ENCODE measurements around the gene CREBBP. TPM values are rescaled to one million over a fixed set of nuclear protein-coding genes. Genes with fewer than 3 reads are reported as not detected.

CREBBP gene
- total and polyA plus RNA-seq, 4 donors = 16.0 to 155 (median 36.1) TPM

DNA sequence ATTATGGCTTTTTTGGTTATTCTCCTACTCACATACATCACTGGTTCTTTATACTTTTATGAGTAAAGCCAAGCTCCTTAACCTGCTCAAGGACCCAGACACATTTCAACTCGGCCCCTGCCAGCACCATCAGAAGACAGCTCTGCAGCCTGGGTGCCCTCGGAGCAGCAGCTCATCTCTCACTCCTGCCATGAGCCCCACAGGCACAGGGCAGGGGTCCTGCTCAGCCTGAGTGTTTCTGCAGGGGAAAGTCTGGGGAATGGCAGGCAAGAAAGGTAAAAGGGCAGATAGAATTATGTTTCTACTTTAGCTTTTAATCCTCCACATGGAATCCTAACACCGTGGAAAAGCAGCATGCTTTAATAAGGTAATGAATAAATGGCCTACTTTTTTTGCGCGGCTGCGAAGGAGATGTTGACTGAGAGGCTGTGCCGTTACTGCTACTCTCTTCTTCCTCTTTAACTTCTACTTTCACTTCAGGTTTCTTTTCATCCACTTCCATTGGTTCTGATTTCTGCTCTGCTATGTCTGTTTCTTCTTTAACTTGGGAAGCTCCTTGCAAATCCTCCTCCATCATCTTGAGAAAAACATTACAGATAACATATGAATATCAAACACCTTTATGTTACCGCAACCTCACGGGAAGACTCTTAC, 113.1 kb downstream of the CREBBP start:
- Histone ChIP-seq H3K27ac (ENCODE audit: low read depth in 1 of 2, low read length in 1 of 2) (no peak overlapping the region), H3K27me3 (ENCODE audit: control insufficient read depth in 3 of 3, insufficient read depth in 3 of 3, low read length in 2 of 3) (no peaks in the 10 kb centered on the region), H3K4me1 (ENCODE audit: control insufficient read depth in 5 of 5, insufficient read depth in 5 of 5, low read length in 5 of 5) (no peaks in the 10 kb centered on the region), H3K4me3 (no peak overlapping the region), H3K36me3 (ENCODE audit: control insufficient read depth in 4 of 4, insufficient read depth in 4 of 4, low read length in 4 of 4) (peaks cover 19 to 58% (median 52%) of the 10 kb centered on the region in 4 donors), H3K9me3 (ENCODE audit: control insufficient read depth in 4 of 4, insufficient read depth in 3 of 4, low read length in 3 of 4) (no peaks in the 10 kb centered on the region), H3K9ac (ENCODE audit: insufficient read depth in 1 of 2, low read length in 2 of 2) (no peak overlapping the region)
- TF ChIP-seq, protein P1, sequence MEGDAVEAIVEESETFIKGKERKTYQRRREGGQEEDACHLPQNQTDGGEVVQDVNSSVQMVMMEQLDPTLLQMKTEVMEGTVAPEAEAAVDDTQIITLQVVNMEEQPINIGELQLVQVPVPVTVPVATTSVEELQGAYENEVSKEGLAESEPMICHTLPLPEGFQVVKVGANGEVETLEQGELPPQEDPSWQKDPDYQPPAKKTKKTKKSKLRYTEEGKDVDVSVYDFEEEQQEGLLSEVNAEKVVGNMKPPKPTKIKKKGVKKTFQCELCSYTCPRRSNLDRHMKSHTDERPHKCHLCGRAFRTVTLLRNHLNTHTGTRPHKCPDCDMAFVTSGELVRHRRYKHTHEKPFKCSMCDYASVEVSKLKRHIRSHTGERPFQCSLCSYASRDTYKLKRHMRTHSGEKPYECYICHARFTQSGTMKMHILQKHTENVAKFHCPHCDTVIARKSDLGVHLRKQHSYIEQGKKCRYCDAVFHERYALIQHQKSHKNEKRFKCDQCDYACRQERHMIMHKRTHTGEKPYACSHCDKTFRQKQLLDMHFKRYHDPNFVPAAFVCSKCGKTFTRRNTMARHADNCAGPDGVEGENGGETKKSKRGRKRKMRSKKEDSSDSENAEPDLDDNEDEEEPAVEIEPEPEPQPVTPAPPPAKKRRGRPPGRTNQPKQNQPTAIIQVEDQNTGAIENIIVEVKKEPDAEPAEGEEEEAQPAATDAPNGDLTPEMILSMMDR (IDR thresholded peaks at IDR 0.05; ENCODE audit: control extremely low read depth, extremely low read depth) = no peak
- 82 to 89% methylated on average over 9 of the region's 9 CpGs for WGBS, 2 donors
- ATAC-seq (ENCODE audit: insufficient read depth, low FRiP score) (no peak), DNase-seq (no peak)

DNA sequence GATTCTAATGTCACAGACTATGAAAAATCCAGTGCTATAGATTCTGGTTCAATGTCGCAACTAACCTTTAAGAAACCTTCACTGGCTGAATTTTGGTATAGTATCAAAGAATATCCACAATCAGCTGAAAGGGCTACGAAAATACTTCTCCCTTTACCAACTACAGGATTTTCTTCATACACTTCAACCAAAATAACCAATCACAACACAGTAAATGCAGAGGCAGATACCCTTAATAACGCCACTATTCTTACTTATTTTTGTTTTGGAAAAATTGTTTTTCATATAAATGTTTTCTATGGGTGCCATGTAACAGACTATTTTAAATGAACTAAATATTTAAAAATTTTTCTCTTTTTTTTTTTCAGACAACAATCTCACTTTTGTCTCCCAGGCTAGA, 114.3 kb downstream of the CREBBP start:
- Histone ChIP-seq H3K9me3 (ENCODE audit: control insufficient read depth in 4 of 4, insufficient read depth in 3 of 4, low read length in 3 of 4) (no peaks in the 10 kb centered on the region), H3K9ac (ENCODE audit: insufficient read depth in 1 of 2, low read length in 2 of 2) (no peak overlapping the region), H3K4me1 (ENCODE audit: control insufficient read depth in 5 of 5, insufficient read depth in 5 of 5, low read length in 5 of 5) (no peaks in the 10 kb centered on the region), H3K36me3 (ENCODE audit: control insufficient read depth in 4 of 4, insufficient read depth in 4 of 4, low read length in 4 of 4) (peaks cover 19 to 58% (median 56%) of the 10 kb centered on the region in 4 donors), H3K27ac (ENCODE audit: low read depth in 1 of 2, low read length in 1 of 2) (no peak overlapping the region), H3K27me3 (ENCODE audit: control insufficient read depth in 3 of 3, insufficient read depth in 3 of 3, low read length in 2 of 3) (no peaks in the 10 kb centered on the region), H3K4me3 (no peak overlapping the region)
- ATAC-seq (ENCODE audit: insufficient read depth, low FRiP score) (no peak), DNase-seq (no peak)
- TF ChIP-seq, protein P1 (IDR thresholded peaks at IDR 0.05; ENCODE audit: control extremely low read depth, extremely low read depth) = no peak
- 97 to 98% methylated on average over 3 of the region's 3 CpGs for WGBS, 2 donors

DNA sequence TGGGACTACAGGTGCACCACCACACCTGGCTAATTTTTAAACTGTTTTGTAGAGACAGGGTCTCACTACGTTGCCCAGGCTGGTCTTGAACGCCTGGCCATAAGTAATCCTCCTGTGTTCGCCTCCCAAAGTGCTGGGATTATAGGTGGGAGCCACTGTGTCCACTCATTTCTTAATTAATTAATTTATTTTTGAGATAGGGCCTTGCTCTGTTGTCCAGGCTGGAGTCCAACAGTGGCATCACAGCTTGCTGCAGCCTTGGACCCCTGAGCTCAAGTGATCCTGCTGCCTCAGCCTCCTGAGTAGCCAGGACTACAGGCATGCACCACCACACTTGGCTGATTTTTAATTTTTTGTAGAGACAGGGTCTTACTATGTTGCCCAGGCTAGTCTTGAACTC, 116.1 kb downstream of the CREBBP start:
- WGBS, 2 donors = 96 to 100% methylated on average over 3 of the region's 3 CpGs
- Histone ChIP-seq H3K27ac (ENCODE audit: low read depth in 1 of 2, low read length in 1 of 2) (no peak overlapping the region), H3K27me3 (ENCODE audit: control insufficient read depth in 3 of 3, insufficient read depth in 3 of 3, low read length in 2 of 3) (no peaks in the 10 kb centered on the region), H3K4me1 (ENCODE audit: control insufficient read depth in 5 of 5, insufficient read depth in 5 of 5, low read length in 5 of 5) (no peaks in the 10 kb centered on the region), H3K9me3 (ENCODE audit: control insufficient read depth in 4 of 4, insufficient read depth in 3 of 4, low read length in 3 of 4) (no peaks in the 10 kb centered on the region), H3K36me3 (ENCODE audit: control insufficient read depth in 4 of 4, insufficient read depth in 4 of 4, low read length in 4 of 4) (peaks cover 15 to 54% (median 45%) of the 10 kb centered on the region in 4 donors), H3K9ac (ENCODE audit: insufficient read depth in 1 of 2, low read length in 2 of 2) (no peak overlapping the region), H3K4me3 (no peak overlapping the region)
- ATAC-seq (ENCODE audit: insufficient read depth, low FRiP score) (no peak), DNase-seq (no peak)
- TF ChIP-seq, protein P1 (IDR thresholded peaks at IDR 0.05; ENCODE audit: control extremely low read depth, extremely low read depth) = no peak

All from lung (tissue), 12 donors.